HG02970 (cell line): ENCODE measurements around the gene AIF1.
A peak's percentile ranks its signal among the peaks of the same experiment; 100 is the strongest.

Experiments
- ATAC-seq: cut with Tn5 transposase; IDR thresholded peaks from one replicate; pipeline ENCODE4 v1.9.1; 2021; ENCODE audit warnings: mild to moderate bottlenecking, moderate library complexity, moderate number of reproducible peaks; ENCODE audit not compliant: unreplicated experiment, low FRiP score

AIF1 gene

GRCh38 chr6:31661262-31662123 lies 46.5 kb downstream of the AIF1 start:
- ATAC-seq = no peak

GRCh38 chr6:31662124-31662723 lies 47.2 kb downstream of the AIF1 start:
- ATAC-seq = no peak

GRCh38 chr6:31663126-31663960 lies 48.3 kb downstream of the AIF1 start:
- ATAC-seq = no peak

GRCh38 chr6:31663961-31664789 lies 49.1 kb downstream of the AIF1 start:
- no peak for ATAC-seq

- peak; percentile 31 for ATAC-seq
Measured at GRCh38 chr6:31664790-31665500, 49.9 kb downstream of the AIF1 start, which contains the start of gene GPANK1. Gene GPANK1, minus strand, starts transcription at chr6:31664997. Its CDS starts 519 bp downstream, at chr6:31664478.

GRCh38 chr6:31665501-31666336 lies 50.7 kb downstream of the AIF1 start, which contains the start of gene CSNK2B:
Gene CSNK2B, plus strand, starts transcription at chr6:31666080. Its CDS starts 752 bp downstream, at chr6:31666832.
- peak; percentile 77 for ATAC-seq

- ATAC-seq = no peak
Measured at GRCh38 chr6:31666337-31666965, 51.4 kb downstream of the AIF1 start.
